CD4-positive, alpha-beta memory T cell (primary cell): ENCODE data around the gene LIMS2. TPM values are rescaled to one million over a fixed set of nuclear protein-coding genes. Genes with fewer than 3 reads are reported as not detected.

Experiments used
- CTCF ChIA-PET: fragments of 350-600 bp; sonication (Branson Sonifier 250); formaldehyde crosslinking; loops from one replicate; lab custom pipeline; 2021; ENCODE audit warnings: inconsistent platforms; ENCODE audit not compliant: partially characterized antibody; lab: Charles Lee
- POLR2A ChIA-PET: fragments of 350-600 bp; sonication (Branson Sonifier 250); formaldehyde crosslinking; loops from one replicate; lab custom pipeline; 2021; ENCODE audit not compliant: partially characterized antibody; lab: Charles Lee
- DNase-seq, 5 donors: peaks; one replicate each; pipeline versions ENCODE4 v3.0.0 to v3.0.0-alpha.2; 2020 to 2022; ENCODE audit warnings: mixed read lengths in 1 of 5
- H3K27ac ChIP-seq: one replicate; pipeline ENCODE4 v1.7.0; 2013; ENCODE audit warnings: low read depth, low read length
- H3K27me3 ChIP-seq: 2 replicates; pipeline ENCODE4 v1.7.0; 2013; ENCODE audit warnings: mild to moderate bottlenecking, low read length, moderate library complexity; ENCODE audit not compliant: insufficient read depth
- H3K36me3 ChIP-seq: 2 replicates; pipeline ENCODE4 v1.7.0; 2013; ENCODE audit warnings: mild to moderate bottlenecking, low read length, moderate library complexity; ENCODE audit not compliant: insufficient read depth
- H3K4me1 ChIP-seq: 2 replicates; pipeline ENCODE4 v1.7.0; 2013; ENCODE audit warnings: mild to moderate bottlenecking, low read length, moderate library complexity; ENCODE audit not compliant: insufficient read depth
- H3K4me3 ChIP-seq, 2 donors: one replicate each; pipeline ENCODE4 v1.7.0; 2013; ENCODE audit warnings: low read length in 2 of 2, mild to moderate bottlenecking in 1 of 2
- H3K9me3 ChIP-seq, 2 donors: one replicate each; pipeline ENCODE4 v1.7.0; 2013; ENCODE audit warnings: low read length in 2 of 2, control low read depth in 1 of 2; ENCODE audit not compliant: control insufficient read depth in 1 of 2
- H3K27ac Mint-ChIP-seq, 7 donors: one replicate each; pipeline ENCODE4 v1.8.0; 2020 to 2021; ENCODE audit warnings: mixed read lengths in 7 of 7, mild to moderate bottlenecking in 6 of 7, inconsistent platforms in 3 of 7, moderate library complexity in 3 of 7
- H3K27me3 Mint-ChIP-seq, 2 donors: one replicate each; pipeline ENCODE4 v1.8.0; 2020 to 2021; ENCODE audit warnings: mixed read lengths in 2 of 2
- H3K36me3 Mint-ChIP-seq, 2 donors: one replicate each; pipeline ENCODE4 v1.8.0; 2020 to 2021; ENCODE audit warnings: mixed read lengths in 2 of 2, inconsistent platforms in 1 of 2, mild to moderate bottlenecking in 1 of 2
- H3K4me1 Mint-ChIP-seq, 4 donors: one replicate each; pipeline ENCODE4 v1.8.0; 2020 to 2021; ENCODE audit warnings: mixed read lengths in 4 of 4, mild to moderate bottlenecking in 1 of 4
- H3K4me3 Mint-ChIP-seq, 8 donors: one replicate each; pipeline ENCODE4 v1.8.0; 2020 to 2021; ENCODE audit warnings: mixed read lengths in 8 of 8, mild to moderate bottlenecking in 7 of 8, moderate library complexity in 6 of 8, inconsistent platforms in 3 of 8
- H3K9me3 Mint-ChIP-seq, 8 donors: one replicate each; pipeline ENCODE4 v1.8.0; 2020 to 2021; ENCODE audit warnings: mixed read lengths in 8 of 8, mild to moderate bottlenecking in 5 of 8, inconsistent platforms in 3 of 8, moderate library complexity in 1 of 8
- intact Hi-C: fragments of 100-400 bp; cut with micrococcal nuclease; formaldehyde crosslinking; loops from one replicate; pipeline ENCODE4 v1.15.1; 2023
- polyA plus RNA-seq, 2 donors: library from polyadenylated mRNA; unstranded; fragments of 300-500 nt; fragmentation: Illumina TruSeq; gene quantifications; one replicate each; pipeline ENCODE4 v1.2.3, GENCODE V29; 2021
- total RNA-seq, 2 experiments: library from RNA; stranded (reverse); gene quantifications; one replicate each; pipeline ENCODE4 v1.2.3, GENCODE V29; 2021

LIMS2 gene
- total and polyA plus RNA-seq, 4 experiments from 2014 or later = 6.0 to 15.9 (median 9.0) TPM

- Histone ChIP-seq H3K4me3 (no peak overlapping the region), H3K27me3 (no peaks in the 10 kb centered on the region), H3K9me3 (no peaks in the 10 kb centered on the region), H3K27ac (no peak overlapping the region), H3K36me3 (no peaks in the 10 kb centered on the region), H3K4me1 (peaks cover 9% of the 10 kb centered on the region)
- Mint-ChIP-seq H3K36me3 (no peaks in the 10 kb centered on the region), H3K27ac (peak overlapping the region in 2 of 7 donors; percentile 27 to 35), H3K27me3 (no peaks in the 10 kb centered on the region), H3K4me3 (no peak overlapping the region), H3K4me1 (peaks cover 12 to 28% (median 18%) of the 10 kb centered on the region in 4 donors), H3K9me3 (no peaks in the 10 kb centered on the region)
- intact Hi-C loops = loop anchor here (10.0 kb wide), 1 partner anchor 303 kb away; no protein-coding TSS in a partner anchor
- peak in 1 of 5 donors; percentile 23 for DNase-seq
- ChIA-PET CTCF (interaction anchor here (1.0 to 7.6 kb wide), 4 partner anchors 8 to 450 kb away, joined by 3 to 98 read pairs (median 38); no protein-coding TSS in a partner anchor), POLR2A (no interaction called here)
These were observed 27.8 kb downstream of the LIMS2 start for GRCh38 chr2:127647242-127648190.

DNA sequence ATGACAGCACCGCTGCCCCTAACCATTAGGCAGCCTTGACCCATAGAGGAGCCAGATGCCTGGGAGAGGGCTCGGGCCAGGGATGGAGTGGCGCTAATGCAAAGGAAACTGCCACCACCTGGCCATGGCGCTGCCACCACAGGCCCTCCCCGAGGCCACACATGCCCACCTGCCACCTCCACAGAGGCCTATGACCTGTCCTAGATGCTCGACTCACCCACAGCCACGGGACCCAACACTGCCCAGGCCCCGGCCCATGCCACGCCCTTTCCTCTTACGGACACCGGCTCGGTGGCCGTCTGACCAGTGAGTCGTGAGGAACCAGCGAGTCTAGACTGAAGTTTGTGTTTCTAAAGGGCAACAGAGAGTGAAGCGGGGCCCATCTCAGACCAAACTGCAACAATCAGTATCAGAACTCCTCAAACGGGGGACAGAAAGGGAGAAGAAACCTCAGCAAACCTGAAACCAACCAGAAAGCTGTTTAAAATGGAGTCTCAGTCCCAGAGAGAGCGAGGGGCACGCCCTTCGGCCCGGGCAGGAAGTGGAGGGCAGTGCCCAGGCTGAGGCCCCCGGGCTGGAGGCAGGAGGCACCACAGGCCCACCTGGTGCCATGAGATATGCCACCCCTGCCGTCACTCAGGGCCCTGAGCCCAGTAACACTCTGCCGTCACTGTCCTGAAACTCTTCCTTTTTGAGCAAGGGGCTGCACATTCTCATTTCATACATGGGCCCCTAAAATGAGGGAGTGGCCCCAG is 28.7 kb downstream of the LIMS2 start:
- no peak overlapping the region for H3K27ac Mint-ChIP-seq
- no peaks in the 10 kb centered on the region for H3K36me3 Mint-ChIP-seq
- no peaks in the 10 kb centered on the region for H3K27me3 Mint-ChIP-seq
- H3K4me1 Mint-ChIP-seq = peaks cover 13 to 33% (median 22%) of the 10 kb centered on the region in 4 donors
- Histone ChIP-seq H3K27ac (no peak overlapping the region), H3K4me1 (peaks cover 12% of the 10 kb centered on the region), H3K4me3 (no peak overlapping the region), H3K9me3 (no peaks in the 10 kb centered on the region), H3K27me3 (no peaks in the 10 kb centered on the region), H3K36me3 (no peaks in the 10 kb centered on the region)
- no peak overlapping the region for H3K4me3 Mint-ChIP-seq
- peak in 1 of 5 donors; percentile 14 for DNase-seq
- POLR2A ChIA-PET = no interaction called here
- CTCF ChIA-PET = interaction anchor here (2.9 kb wide), 1 partner anchor 55 kb away, joined by 6 read pairs; no protein-coding TSS in a partner anchor
- intact Hi-C loops = loop anchor here (10.0 kb wide), 1 partner anchor 302 kb away; no protein-coding TSS in a partner anchor
- H3K9me3 Mint-ChIP-seq = no peaks in the 10 kb centered on the region

DNA sequence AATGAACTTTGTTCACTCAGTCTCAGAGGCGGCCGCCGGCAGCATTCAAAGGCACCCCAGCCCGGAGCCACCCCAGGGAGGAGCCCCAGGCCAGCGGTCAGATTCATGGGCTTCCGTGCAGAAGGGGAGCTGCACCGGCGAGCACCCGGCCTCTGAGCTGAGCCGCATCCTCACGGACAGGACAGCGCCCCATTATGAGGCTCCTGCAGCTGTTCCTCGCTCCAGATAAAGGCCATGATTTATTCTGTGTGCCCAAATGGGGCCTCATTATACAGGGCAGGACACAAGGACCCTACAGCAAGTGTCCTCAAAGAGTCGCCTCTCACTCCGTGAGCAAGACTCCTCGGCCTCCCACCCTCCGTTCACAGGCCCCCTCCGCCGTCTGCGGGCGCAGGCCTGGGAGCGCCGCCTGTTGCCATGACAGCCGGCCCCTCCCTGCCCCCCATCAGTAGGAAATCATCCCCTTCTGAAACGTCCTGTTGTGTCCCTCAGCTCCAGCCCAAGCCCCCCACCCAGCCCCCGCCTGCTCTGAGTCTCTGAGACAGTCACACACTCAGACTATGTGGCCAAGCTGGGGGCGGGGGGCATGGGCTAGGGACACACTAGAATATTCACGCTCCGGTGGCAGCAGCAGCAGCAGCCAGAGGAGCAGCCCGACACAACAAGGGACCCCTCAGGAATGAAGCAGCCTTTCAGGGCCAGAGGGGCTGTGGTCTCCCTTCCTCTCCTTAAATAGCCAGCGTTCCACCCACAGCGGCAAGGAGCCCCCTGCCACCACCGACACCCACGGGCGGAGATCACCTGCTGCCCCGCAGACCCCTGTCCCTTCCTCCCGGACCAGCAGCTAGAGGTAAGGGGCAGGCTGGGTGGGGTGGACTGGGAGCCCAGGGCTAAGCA is 29.7 kb downstream of the LIMS2 start, which contains the start of gene GPR17:
GPR17 (plus strand) TSS at position 759 of the 897 bp plus-strand sequence. CDS start 4,583 bp downstream, outside the sequence.
- H3K27me3 Mint-ChIP-seq = no peaks in the 10 kb centered on the region
- intact Hi-C loops = loop anchor here (10.0 kb wide), 1 partner anchor 301 kb away; no protein-coding TSS in a partner anchor
- H3K9me3 Mint-ChIP-seq = no peaks in the 10 kb centered on the region
- H3K4me1 Mint-ChIP-seq = peaks cover 13 to 43% (median 26%) of the 10 kb centered on the region in 4 donors
- Histone ChIP-seq H3K27me3 (no peaks in the 10 kb centered on the region), H3K4me1 (peaks cover 23% of the 10 kb centered on the region), H3K9me3 (no peaks in the 10 kb centered on the region), H3K4me3 (no peak within 1 kb of the TSS), H3K36me3 (no peaks in the 10 kb centered on the region), H3K27ac (no peak within 1 kb of the TSS)
- POLR2A ChIA-PET = no interaction called here
- peak within 1 kb of the TSS in 4 of 7 donors; percentile 12 to 47 (median 43) for H3K27ac Mint-ChIP-seq
- H3K36me3 Mint-ChIP-seq = no peaks in the 10 kb centered on the region
- CTCF ChIA-PET = interaction anchor here (2.9 kb wide), 1 partner anchor 54 kb away, joined by 6 read pairs; no protein-coding TSS in a partner anchor
- H3K4me3 Mint-ChIP-seq = no peak within 1 kb of the TSS
- DNase-seq = peak in 1 of 5 donors; percentile 12

- Mint-ChIP-seq H3K27ac (peak overlapping the region in 6 of 7 donors; percentile 12 to 66 (median 42)), H3K4me3 (no peak overlapping the region), H3K36me3 (no peaks in the 10 kb centered on the region), H3K4me1 (peaks cover 13 to 49% (median 30%) of the 10 kb centered on the region in 4 donors), H3K9me3 (no peaks in the 10 kb centered on the region), H3K27me3 (no peaks in the 10 kb centered on the region)
- no peaks in the 10 kb centered on the region for H3K36me3 ChIP-seq
- no peaks in the 10 kb centered on the region for H3K27me3 ChIP-seq
- no peak overlapping the region for H3K27ac ChIP-seq
- DNase-seq = no peak
- intact Hi-C loops = loop anchor here (10.0 kb wide), 1 partner anchor 300 kb away; no protein-coding TSS in a partner anchor
- peaks cover 29% of the 10 kb centered on the region for H3K4me1 ChIP-seq
- no peak overlapping the region for H3K4me3 ChIP-seq
- no peaks in the 10 kb centered on the region for H3K9me3 ChIP-seq
- ChIA-PET CTCF (interaction anchor here (2.9 kb wide), 1 partner anchor 54 kb away, joined by 6 read pairs; no protein-coding TSS in a partner anchor), POLR2A (no interaction called here)
These were observed 30.3 kb downstream of the LIMS2 start for GRCh38 chr2:127645026-127645394.

GRCh38 chr2:127644066-127645025 is 31.0 kb downstream of the LIMS2 start:
- no peak overlapping the region for H3K4me3 ChIP-seq
- H3K27ac ChIP-seq = no peak overlapping the region
- Mint-ChIP-seq H3K27me3 (no peaks in the 10 kb centered on the region), H3K4me3 (no peak overlapping the region), H3K36me3 (no peaks in the 10 kb centered on the region), H3K4me1 (peaks cover 9 to 51% (median 30%) of the 10 kb centered on the region in 4 donors), H3K27ac (peak overlapping the region; percentile 12 to 66 (median 43)), H3K9me3 (no peaks in the 10 kb centered on the region)
- H3K4me1 ChIP-seq = peaks cover 32% of the 10 kb centered on the region
- intact Hi-C loops = loop anchor here (10.0 kb wide), 1 partner anchor 300 kb away; no protein-coding TSS in a partner anchor
- H3K9me3 ChIP-seq = no peaks in the 10 kb centered on the region
- ChIA-PET CTCF (interaction anchor here (2.9 kb wide), 1 partner anchor 53 kb away, joined by 6 read pairs; no protein-coding TSS in a partner anchor), POLR2A (no interaction called here)
- no peaks in the 10 kb centered on the region for H3K27me3 ChIP-seq
- no peaks in the 10 kb centered on the region for H3K36me3 ChIP-seq
- DNase-seq = peak in 1 of 5 donors; percentile 18
